Activated CD8-positive, alpha-beta memory T cell treated with anti-CD3 and anti-CD28 coated beads, Interleukin-2, amount 50 U/mL, for 4 hours (primary cell): ENCODE data around the gene ZNF524.
A peak's percentile ranks its signal among the peaks of the same experiment; 100 is the strongest.

Experiments
- DNase-seq: peaks from one replicate; pipeline ENCODE4 v3.0.0-alpha.2; 2020

ZNF524 gene

GRCh38 chr19:55603115-55603514 is 3.0 kb downstream of the ZNF524 start:
- DNase-seq, result no peak

GRCh38 chr19:55603581-55604292 is 3.6 kb downstream of the ZNF524 start:
- DNase-seq, result no peak

DNA sequence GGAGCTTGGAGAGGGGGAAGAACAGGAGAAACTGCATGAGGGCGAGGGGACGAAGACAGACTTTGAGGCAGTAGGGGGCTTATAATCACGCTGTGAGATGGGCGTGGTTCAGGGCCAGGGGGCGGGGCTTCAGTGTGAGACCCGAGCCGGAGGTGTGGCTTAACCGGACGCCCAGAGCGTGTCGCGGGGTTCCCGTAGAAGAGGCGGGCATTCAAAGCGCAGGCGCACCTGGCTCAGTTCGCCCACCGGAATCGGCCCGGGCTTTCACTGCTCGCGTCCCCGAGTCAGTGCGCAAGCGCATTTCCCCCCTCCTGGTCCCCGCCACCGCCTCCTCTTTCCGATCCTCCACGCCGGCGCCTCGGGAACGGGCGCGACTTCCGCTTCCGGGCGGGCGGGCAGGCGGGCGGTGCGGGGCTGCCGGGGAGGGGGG is 5.1 kb downstream of the ZNF524 start:
- DNase-seq, result peak; percentile 98

DNA sequence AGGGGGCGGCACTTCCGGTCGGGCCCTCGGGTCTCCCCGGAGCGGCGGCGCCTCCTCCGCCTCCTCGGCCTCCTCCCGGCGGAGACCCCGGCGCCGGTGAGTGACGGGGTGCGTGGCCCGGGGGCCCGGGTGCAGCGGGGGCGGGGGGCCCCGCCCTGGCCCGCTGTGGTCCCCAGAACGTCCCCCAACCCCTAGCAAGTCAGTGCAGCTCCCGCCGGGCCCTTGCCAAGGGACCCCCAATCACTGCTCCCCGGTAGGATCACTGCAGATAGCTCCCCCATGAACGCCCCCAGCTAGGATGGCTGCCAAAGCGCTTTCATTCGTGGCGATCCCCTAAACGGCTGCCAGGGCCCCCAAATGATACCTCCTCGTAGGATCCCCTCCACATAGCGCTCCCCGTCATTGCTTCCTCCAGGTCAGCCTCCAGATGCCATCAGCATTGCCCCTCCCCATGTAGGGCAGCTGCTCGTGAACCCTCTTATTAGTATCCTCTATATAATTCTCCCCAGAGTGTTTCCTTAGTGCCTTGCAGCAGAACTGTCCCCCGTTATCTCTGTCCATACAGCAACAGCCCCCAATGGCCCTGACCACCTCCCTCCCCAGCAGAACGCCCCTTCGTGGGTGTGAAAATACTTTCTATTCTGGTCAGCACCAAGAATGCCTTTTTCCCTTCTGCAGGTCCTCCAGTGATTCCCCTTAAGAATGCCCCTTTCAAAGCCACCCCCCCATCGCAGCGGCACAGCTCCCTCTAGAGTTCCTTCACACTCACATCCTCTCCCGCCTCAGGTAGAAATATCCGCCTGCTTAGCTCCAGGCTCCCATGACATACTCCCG is 5.8 kb downstream of the ZNF524 start, which contains the start of gene ZNF865:
Gene ZNF865, plus strand, starts transcription at position 11 of the 834 bp plus-strand sequence. CDS start 7,972 bp downstream, outside the sequence.
- peak; percentile 67 for DNase-seq

GRCh38 chr19:55606471-55606787 is 6.3 kb downstream of the ZNF524 start:
- no peak for DNase-seq

GRCh38 chr19:55606817-55607216 is 6.7 kb downstream of the ZNF524 start:
- no peak for DNase-seq

DNA sequence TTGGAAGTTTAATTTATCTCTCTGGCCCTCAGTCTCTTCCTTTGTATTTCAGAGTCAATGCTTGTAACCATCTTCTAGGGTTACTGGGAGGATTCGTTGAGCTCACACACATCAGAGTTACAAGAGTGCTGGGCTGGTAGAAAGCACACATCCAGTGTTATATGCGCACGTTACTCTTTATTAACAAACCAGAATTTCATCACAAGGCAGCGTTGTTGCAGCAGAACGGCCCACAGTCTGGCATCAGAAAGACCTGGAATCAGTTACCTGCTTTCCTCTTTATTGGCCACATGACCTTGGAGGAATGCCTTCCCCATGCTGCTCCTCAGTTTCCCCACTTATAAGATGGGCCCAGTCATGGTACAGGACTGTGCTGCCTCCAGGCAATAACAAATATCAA is 9.2 kb downstream of the ZNF524 start:
- no peak for DNase-seq

GRCh38 chr19:55611300-55611982 is 11.4 kb downstream of the ZNF524 start:
- no peak for DNase-seq

DNA sequence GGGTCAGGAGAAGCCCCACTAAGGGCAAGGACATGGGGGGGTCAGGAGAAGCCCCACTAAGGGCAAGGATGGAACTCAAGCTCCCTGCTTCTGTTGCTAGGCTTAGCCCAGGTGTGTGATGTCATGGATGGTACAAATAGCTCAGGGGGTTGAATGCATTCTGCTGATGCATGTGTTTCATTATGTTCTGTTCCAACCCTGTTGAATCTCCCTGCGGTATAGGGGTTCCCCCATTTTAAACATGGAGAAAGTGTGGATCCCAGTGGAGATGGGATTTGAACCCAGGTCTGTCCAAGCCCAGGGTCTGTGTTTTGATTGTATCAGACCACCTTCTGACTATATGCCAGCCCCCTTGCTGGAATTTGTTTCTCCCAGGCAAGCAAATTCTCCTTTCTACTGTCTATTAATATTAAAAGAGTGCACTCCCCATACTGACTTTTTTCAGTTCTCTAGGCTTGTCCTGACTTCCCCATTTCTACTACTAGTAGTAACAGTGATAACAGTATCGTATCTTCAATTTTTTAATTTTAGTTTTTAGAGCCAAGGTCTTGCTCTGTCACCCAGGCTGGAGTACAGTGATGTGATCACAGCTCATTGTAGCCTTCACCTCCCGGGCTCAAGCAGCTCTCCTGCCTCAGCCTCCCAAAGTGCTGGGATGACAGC is 12.0 kb downstream of the ZNF524 start:
- DNase-seq, result no peak

GRCh38 chr19:55613396-55613795 is 13.3 kb downstream of the ZNF524 start:
- DNase-seq, result no peak

DNA sequence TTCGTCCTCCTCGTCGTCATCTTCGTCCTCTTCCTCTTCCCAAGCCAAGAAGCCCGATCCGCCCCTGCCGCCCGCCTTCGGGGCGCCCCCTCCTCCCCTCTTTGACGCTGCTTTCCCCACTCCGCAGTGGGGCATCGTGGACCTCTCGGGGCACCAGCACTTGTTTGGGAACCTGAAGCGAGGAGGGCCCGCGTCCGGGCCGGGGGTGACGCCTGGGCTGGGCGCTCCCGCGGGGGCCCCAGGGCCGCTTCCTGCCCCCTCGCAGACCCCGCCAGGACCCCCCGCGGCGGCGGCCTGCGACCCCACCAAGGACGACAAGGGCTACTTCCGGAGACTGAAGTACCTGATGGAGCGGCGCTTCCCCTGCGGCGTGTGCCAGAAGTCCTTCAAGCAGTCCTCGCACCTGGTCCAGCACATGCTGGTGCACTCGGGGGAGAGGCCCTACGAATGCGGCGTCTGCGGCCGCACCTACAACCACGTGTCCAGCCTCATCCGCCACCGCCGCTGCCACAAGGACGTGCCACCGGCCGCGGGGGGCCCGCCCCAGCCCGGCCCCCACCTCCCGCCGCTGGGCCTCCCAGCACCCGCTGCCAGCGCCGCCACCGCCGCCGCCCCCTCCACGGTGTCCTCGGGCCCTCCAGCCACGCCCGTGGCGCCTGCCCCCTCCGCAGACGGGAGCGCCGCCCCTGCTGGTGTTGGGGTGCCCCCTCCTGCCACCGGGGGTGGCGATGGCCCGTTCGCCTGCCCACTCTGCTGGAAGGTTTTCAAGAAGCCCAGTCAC is 14.0 kb downstream of the ZNF524 start:
- no peak for DNase-seq

- DNase-seq, result no peak
Observed at GRCh38 chr19:55614711-55615542, 14.8 kb downstream of the ZNF524 start.

GRCh38 chr19:55615543-55616394 is 15.7 kb downstream of the ZNF524 start:
- no peak for DNase-seq

- no peak for DNase-seq
Observed at GRCh38 chr19:55616395-55616875, 16.3 kb downstream of the ZNF524 start.

GRCh38 chr19:55617426-55617825 is 17.3 kb downstream of the ZNF524 start:
- no peak for DNase-seq

- no peak for DNase-seq
Observed at GRCh38 chr19:55618426-55618825, 18.3 kb downstream of the ZNF524 start.

DNA sequence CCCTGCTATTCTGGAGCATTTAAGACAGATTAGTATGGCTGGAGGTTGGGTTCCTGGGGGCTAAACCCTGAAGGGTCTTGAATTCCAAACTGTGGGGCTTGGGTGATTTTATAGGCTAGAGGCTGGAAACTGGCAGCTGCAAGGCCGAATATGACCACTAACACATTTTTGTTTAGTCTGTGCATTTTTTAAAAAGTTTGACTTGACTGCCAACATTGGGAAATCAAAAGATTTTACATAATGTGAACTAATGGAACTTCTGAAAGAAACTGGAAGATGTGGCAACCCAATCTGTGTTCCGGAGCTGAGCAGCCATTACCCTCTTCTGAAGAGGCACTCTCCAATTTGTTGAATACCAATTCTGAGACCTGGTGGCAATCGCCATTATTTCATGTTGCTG is 19.2 kb downstream of the ZNF524 start:
- no peak for DNase-seq

- peak; percentile 54 for DNase-seq
Observed at GRCh38 chr19:55620410-55621204, 20.5 kb downstream of the ZNF524 start.

DNA sequence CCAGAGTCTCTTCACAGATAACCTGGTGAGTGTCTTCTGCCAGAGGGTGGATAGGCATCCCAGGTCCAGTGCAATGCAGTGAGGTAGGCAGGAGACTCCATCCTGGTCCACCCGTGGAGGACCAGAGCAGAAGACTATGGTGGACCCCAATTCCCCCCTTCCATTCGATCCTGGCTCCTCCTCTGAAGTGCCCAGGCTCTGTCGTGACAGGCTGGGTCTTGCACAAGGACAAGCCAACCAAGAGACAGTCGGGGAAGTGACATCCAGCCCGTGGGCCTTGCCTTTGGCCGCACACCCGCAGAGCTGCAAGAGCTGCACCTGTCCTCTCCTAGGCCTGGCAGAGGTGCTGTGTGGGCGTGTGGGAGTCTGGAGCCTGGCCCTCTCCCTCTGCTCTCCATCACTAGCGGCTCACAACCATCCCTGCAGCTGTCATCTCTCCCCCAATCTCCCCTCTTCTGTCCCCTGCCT is 21.2 kb downstream of the ZNF524 start:
- no peak for DNase-seq
